SK-N-MC (cell line): Measurements from ENCODE around the gene SERPIND1.

Source experiments
- DNase-seq: peaks from one replicate; pipeline ENCODE4 v3.0.0-alpha.2; 2011; ENCODE audit warnings: low read depth, low spot score
- H3K27ac ChIP-seq: fragments of 200-600 bp; sonication (generic); 2 replicates; pipeline ENCODE4 v1.5.1; 2016; ENCODE audit warnings: mixed run types
- H3K36me3 ChIP-seq: fragments of 200-600 bp; sonication (generic); 2 replicates; pipeline ENCODE4 v1.6.1; 2017; ENCODE audit warnings: antibody characterized with exemption, low read length, mixed read lengths; ENCODE audit not compliant: insufficient read depth
- H3K4me3 ChIP-seq: fragments of 200-600 bp; sonication (generic); 2 replicates; pipeline ENCODE4 v1.5.1; 2016
- H3K9ac ChIP-seq: fragments of 200-600 bp; sonication (generic); 2 replicates; pipeline ENCODE4 v1.8.0; 2017; ENCODE audit warnings: mixed run types, mixed read lengths; ENCODE audit not compliant: insufficient read length
- H3K9me3 ChIP-seq: fragments of 200-600 bp; sonication (generic); 2 replicates; pipeline ENCODE4 v1.6.1; 2017; ENCODE audit warnings: low read depth, mild to moderate bottlenecking, antibody characterized with exemption, low read length, moderate library complexity, mixed read lengths
- EZH2 ChIP-seq: fragments of 200-600 bp; sonication (generic); IDR thresholded peaks from one replicate; pipeline ENCODE4 v1.6.1; 2017; ENCODE audit warnings: antibody characterized with exemption
- FOXP2 ChIP-seq: optimal IDR thresholded peaks from 2 replicates; pipeline ENCODE3; 2011; ENCODE audit warnings: mild to moderate bottlenecking, moderate library complexity; ENCODE audit not compliant: insufficient read depth; ENCODE audit errors: extremely low read length, control extremely low read depth
- POLR2AphosphoS5 ChIP-seq: IDR thresholded peaks from 2 replicates; pipeline ENCODE4 v1.6.1; 2012; ENCODE audit warnings: mild to moderate bottlenecking, low read depth, low read length, borderline replicate concordance

The SERPIND1 gene

GRCh38 chr22:20752873-20753272 lies 21.0 kb upstream of the SERPIND1 start:
- no peak for DNase-seq
- no peaks in the 10 kb centered on the region; the same call in 1 of the 2 replicates for H3K36me3 ChIP-seq
- H3K4me3 ChIP-seq, result no peak overlapping the region
- no peak for TF ChIP-seq FOXP2
- no peak for TF ChIP-seq EZH2
- no peak for TF ChIP-seq POLR2AphosphoS5
- no peak overlapping the region for H3K9ac ChIP-seq
- no peak overlapping the region for H3K27ac ChIP-seq
- H3K9me3 ChIP-seq, result no peaks in the 10 kb centered on the region

DNA sequence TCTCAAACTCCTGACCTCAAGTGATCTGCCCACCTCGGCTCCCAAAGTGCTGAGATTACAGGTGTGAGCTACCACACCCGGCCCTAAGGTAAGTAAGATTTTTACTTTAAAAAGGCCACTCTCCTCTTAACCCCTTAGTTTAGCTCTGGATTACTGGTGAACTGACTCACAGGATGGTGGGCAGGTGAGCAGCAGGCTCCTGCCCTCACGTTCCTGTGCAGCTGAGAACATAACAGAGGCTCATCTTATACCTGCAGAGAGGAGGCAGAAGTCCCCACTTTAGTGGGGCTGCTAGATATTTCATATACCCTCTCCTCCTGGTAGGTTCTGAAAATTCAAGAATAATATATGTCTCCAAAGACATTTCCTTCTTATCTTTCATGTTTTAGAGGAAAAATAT lies 17.1 kb upstream of the SERPIND1 start:
- no peak for TF ChIP-seq EZH2
- TF ChIP-seq FOXP2, result no peak
- TF ChIP-seq POLR2AphosphoS5, result no peak
- Histone ChIP-seq H3K27ac (no peak overlapping the region), H3K9ac (no peak overlapping the region), H3K36me3 (no peaks in the 10 kb centered on the region), H3K4me3 (no peak overlapping the region), H3K9me3 (no peaks in the 10 kb centered on the region)
- no peak for DNase-seq

GRCh38 chr22:20758688-20759087 lies 15.2 kb upstream of the SERPIND1 start:
- H3K9ac ChIP-seq, result no peak overlapping the region
- DNase-seq, result no peak
- no peaks in the 10 kb centered on the region for H3K9me3 ChIP-seq
- H3K27ac ChIP-seq, result no peak overlapping the region
- TF ChIP-seq EZH2, result no peak
- no peak for TF ChIP-seq POLR2AphosphoS5
- no peak for TF ChIP-seq FOXP2
- no peak overlapping the region for H3K4me3 ChIP-seq
- peaks cover under 1% of the 10 kb centered on the region; the same call in 1 of the 2 replicates for H3K36me3 ChIP-seq

DNA sequence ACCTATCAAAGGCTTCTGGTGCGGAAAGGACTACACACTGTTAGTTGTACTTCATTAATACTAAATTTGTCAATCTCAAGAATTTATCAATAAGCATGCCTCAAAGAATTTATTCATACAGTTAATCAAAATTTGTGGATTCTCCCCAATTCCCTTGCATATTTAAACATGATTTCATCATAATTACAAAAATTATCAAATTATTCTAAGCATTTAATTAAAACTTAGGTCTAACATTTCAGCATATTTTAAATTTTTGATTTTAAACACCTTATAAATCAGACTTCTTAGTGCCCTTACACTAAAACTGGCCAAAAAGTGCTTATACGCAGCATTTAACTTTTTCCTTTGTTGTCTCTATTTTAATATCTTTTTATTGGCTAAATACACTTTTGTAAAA lies 13.8 kb upstream of the SERPIND1 start:
- Histone ChIP-seq H3K9me3 (no peaks in the 10 kb centered on the region), H3K4me3 (no peak overlapping the region), H3K9ac (no peak overlapping the region), H3K27ac (no peak overlapping the region), H3K36me3 (peaks cover 14% of the 10 kb centered on the region; the same call in 1 of the 2 replicates)
- TF ChIP-seq EZH2, result no peak
- no peak for TF ChIP-seq FOXP2
- no peak for TF ChIP-seq POLR2AphosphoS5
- DNase-seq, result no peak

- Histone ChIP-seq H3K36me3 (peaks cover 16% of the 10 kb centered on the region; the same call in 1 of the 2 replicates), H3K9me3 (no peaks in the 10 kb centered on the region), H3K4me3 (no peak overlapping the region), H3K9ac (no peak overlapping the region), H3K27ac (no peak overlapping the region)
- TF ChIP-seq FOXP2, result no peak
- TF ChIP-seq EZH2, result no peak
- TF ChIP-seq POLR2AphosphoS5, result no peak
- no peak for DNase-seq
Observed at GRCh38 chr22:20761536-20761935, 12.4 kb upstream of the SERPIND1 start.

DNA sequence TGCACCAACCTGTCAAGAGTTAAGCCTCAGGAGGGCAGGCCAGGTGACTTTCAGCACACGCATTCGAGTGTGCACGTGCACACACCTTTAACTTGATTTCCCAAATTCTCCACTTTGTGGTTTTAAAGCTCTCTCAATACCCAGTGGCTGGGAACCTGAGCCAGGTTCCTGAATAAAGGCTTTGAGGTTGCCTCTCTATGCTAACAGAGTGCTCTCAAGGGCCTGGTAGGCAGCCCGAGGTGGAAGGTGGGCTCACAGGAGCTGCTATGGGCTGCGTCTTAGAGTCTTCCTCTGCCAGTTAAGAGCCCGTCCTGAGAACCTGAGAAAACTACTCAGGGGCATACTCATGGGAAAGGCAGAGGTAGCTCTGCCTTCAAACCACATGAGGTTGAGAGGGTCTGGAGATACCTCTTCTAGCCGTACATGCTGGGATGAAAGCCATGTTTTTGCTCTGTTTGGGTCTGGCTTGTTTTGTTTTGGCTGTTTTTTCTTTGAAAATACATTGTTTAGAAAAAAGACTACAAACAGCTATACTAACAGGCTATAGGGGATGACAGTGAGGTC lies 11.6 kb upstream of the SERPIND1 start:
- H3K36me3 ChIP-seq, result peaks cover 16% of the 10 kb centered on the region; the same call in 1 of the 2 replicates
- no peak for DNase-seq
- H3K9me3 ChIP-seq, result no peaks in the 10 kb centered on the region
- no peak overlapping the region for H3K4me3 ChIP-seq
- TF ChIP-seq EZH2 (no peak), FOXP2 (no peak), POLR2AphosphoS5 (no peak)
- no peak overlapping the region for H3K27ac ChIP-seq
- H3K9ac ChIP-seq, result no peak overlapping the region

DNA sequence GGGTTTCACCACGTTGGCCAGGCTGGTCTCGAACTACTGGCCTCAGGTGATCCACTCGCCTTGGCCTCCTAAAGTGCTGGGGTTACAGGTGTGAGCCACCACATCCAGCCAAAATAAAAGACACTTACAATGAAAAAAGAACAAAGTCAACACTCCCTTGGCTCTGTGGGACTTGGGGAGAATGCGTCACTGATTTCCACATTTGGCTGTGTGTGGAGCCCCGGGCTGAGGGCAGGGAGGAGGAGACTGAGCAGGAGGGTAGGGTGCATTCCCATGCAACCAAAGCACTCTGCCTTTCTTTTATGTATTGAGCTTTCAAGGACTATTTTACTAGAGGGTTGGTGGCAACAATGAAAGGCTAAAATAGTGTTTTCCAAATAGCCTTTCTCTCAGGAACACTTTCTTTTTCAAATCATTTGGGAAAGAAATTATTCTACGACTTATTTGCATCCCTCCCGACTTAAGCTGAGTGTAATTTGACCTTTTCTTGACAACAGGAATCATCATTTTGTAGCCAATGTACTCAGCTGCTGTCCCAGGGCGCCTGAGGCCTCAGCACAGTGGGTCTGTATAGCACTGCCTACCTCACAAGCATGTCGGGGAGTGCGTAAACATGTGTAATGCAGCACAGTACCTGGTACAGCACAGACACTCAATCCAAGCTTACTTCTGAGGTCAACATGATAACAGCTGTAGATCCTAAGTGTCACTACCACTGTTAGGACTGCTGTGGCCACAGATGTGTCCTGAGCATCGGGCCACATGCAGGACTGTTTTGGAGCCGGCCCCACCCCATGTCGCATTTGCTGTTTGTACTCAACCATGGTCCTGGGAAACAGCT lies 10.1 kb upstream of the SERPIND1 start:
- H3K9me3 ChIP-seq, result no peaks in the 10 kb centered on the region
- no peak overlapping the region for H3K4me3 ChIP-seq
- no peak overlapping the region for H3K9ac ChIP-seq
- DNase-seq, result no peak
- H3K36me3 ChIP-seq, result peaks cover 16% of the 10 kb centered on the region; the same call in 1 of the 2 replicates
- TF ChIP-seq POLR2AphosphoS5 (no peak), EZH2 (no peak), FOXP2 (no peak)
- H3K27ac ChIP-seq, result no peak overlapping the region

DNA sequence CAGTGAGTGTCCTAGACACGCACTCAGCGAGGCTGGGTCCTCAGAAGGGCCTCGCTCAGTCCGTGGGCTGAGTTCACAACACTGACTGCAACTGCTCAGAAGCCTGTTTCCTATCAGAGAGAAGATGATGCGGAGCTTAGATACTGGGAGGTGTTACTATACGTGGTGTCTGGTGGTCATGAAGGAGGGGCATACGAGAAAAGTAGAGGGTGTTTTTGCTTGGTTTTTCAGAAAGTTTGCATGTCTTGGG lies 9.5 kb upstream of the SERPIND1 start:
- Histone ChIP-seq H3K27ac (no peak overlapping the region), H3K9ac (no peak overlapping the region), H3K4me3 (no peak overlapping the region), H3K9me3 (no peaks in the 10 kb centered on the region), H3K36me3 (peaks cover 16% of the 10 kb centered on the region; the same call in 1 of the 2 replicates)
- no peak for TF ChIP-seq POLR2AphosphoS5
- DNase-seq, result no peak
